HG02938 (cell line): ENCODE results near the gene MARCHF6.

Experiments used
- ATAC-seq: cut with Tn5 transposase; IDR thresholded peaks from one replicate; pipeline ENCODE4 v1.9.1; 2021; ENCODE audit warnings: mild to moderate bottlenecking, moderate library complexity; ENCODE audit not compliant: unreplicated experiment

The MARCHF6 gene

GRCh38 chr5:10321882-10322281, 31.6 kb upstream of the MARCHF6 start:
- ATAC-seq: no peak

GRCh38 chr5:10323588-10324488, 29.7 kb upstream of the MARCHF6 start:
- no peak for ATAC-seq

- ATAC-seq: no peak
Measured at GRCh38 chr5:10324518-10325370, 28.8 kb upstream of the MARCHF6 start.

GRCh38 chr5:10328323-10328722, 25.2 kb upstream of the MARCHF6 start:
- no peak for ATAC-seq

GRCh38 chr5:10329446-10329819, 24.1 kb upstream of the MARCHF6 start:
- ATAC-seq: no peak

GRCh38 chr5:10329820-10330481, 23.5 kb upstream of the MARCHF6 start:
- no peak for ATAC-seq

GRCh38 chr5:10330511-10331230, 22.8 kb upstream of the MARCHF6 start:
- ATAC-seq: no peak

- no peak for ATAC-seq
Measured at GRCh38 chr5:10331341-10331796, 22.1 kb upstream of the MARCHF6 start.

- no peak for ATAC-seq
Measured at GRCh38 chr5:10332301-10332700, 21.2 kb upstream of the MARCHF6 start.

- peak; percentile 44 for ATAC-seq
Measured at GRCh38 chr5:10333154-10334006, 20.1 kb upstream of the MARCHF6 start.

- no peak for ATAC-seq
Measured at GRCh38 chr5:10334831-10335230, 18.7 kb upstream of the MARCHF6 start.

GRCh38 chr5:10335711-10336470, 17.6 kb upstream of the MARCHF6 start:
- no peak for ATAC-seq

- no peak for ATAC-seq
Measured at GRCh38 chr5:10337107-10337506, 16.4 kb upstream of the MARCHF6 start.

GRCh38 chr5:10337986-10338385, 15.5 kb upstream of the MARCHF6 start:
- no peak for ATAC-seq

GRCh38 chr5:10338686-10339057, 14.8 kb upstream of the MARCHF6 start:
- no peak for ATAC-seq

GRCh38 chr5:10339058-10339811, 14.3 kb upstream of the MARCHF6 start:
- no peak for ATAC-seq

- ATAC-seq: no peak
Measured at GRCh38 chr5:10339958-10340357, 13.5 kb upstream of the MARCHF6 start.

- no peak for ATAC-seq
Measured at GRCh38 chr5:10343486-10343885, 10.0 kb upstream of the MARCHF6 start.
